Measurements from ENCODE around the gene SF3B3.

DNA sequence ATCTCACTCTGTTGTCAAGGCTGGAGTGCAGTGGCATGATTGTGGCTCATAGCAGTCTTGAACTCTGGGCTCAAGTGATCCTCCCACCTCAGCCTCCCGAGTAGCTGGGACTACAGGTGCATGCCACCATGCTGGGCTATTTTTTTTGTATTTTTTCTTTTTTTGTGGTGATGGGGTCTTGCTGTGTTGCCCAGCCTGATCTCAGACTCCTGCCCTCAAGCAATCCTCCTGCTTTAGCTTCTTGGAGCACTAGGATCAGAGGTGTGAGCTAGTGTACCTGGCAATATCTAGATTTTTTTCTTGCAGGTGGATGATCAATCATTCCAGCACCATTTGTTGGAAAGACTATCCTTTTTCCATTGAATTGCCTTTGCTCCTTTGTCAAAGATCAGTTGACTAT lies 69.9 kb downstream of the SF3B3 start:
- TF ChIP-seq CTCF (IDR thresholded peaks at IDR 0.05 in 8 of 11, conservative IDR thresholded peaks at IDR 0.05 in 3 of 11) (no peak), POLR2A (IDR thresholded peaks at IDR 0.05) (no peak), POLR2AphosphoS5 (IDR thresholded peaks at IDR 0.05) (no peak)

Measured in spleen (tissue), 7 donors.